NCI-H82 (cell line): ENCODE data around the gene PSMB5.

Experiments
- DNase-seq: peaks from one replicate; lab custom pipeline; 2025; lab: John Stamatoyannopoulos, UW

Gene PSMB5

GRCh38 chr14:22987291-22987690, 47.4 kb downstream of the PSMB5 start:
- no peak for DNase-seq

DNA sequence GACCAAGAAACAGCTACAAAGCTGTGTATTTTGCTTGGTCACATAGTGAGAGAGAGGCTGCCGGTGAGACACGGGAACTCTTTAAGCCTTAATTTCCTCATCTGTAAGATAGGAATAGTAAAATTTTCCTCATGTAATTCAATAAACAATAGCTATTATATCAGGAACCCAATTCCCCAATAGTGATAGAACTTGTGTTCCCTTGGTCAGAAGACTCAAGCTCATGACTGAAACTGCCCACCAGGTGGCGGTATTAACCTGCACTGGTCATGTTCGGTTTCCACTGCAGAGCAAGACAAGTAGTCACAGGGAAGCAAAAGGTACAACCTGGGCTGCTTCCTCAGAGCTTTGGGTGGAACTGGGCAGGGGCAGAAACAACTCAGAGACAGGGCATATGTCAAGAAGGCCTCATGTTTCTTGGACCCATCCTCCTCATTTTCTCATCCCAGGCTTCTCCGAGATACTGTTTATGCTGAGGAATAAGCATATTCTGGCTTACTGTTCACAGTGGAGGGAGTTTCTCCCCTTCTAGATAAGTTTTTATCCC, 48.1 kb downstream of the PSMB5 start:
- peak; percentile 86 for DNase-seq

DNA sequence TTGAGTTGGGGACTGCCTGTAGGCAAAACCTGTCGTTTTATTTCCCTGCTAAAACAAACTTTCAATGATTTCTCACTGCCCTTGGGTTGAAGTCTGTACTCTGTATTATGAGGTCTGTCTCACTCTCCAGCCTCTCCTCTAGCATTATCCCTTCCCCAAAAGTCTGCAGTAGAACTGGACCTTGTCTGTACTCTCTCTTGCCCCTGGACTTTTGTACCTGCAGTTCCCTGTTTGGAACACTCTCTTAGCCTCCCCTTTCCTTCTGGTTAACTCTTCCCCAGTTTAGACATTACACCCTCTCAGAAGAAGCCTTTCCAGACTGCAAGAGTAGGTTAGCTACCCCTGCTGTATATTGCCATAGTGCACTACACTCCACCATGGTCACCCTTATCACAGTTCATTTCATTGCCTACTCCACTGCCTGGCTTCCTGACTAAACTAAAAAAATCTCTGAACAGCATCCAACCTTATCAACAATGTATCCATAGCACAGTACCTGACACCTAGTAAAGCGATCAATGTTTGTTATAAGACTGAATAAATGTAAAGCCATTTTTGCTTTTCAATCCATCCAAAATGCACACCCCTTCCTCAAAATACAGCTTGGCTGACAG, 48.7 kb downstream of the PSMB5 start:
- no peak for DNase-seq

DNA sequence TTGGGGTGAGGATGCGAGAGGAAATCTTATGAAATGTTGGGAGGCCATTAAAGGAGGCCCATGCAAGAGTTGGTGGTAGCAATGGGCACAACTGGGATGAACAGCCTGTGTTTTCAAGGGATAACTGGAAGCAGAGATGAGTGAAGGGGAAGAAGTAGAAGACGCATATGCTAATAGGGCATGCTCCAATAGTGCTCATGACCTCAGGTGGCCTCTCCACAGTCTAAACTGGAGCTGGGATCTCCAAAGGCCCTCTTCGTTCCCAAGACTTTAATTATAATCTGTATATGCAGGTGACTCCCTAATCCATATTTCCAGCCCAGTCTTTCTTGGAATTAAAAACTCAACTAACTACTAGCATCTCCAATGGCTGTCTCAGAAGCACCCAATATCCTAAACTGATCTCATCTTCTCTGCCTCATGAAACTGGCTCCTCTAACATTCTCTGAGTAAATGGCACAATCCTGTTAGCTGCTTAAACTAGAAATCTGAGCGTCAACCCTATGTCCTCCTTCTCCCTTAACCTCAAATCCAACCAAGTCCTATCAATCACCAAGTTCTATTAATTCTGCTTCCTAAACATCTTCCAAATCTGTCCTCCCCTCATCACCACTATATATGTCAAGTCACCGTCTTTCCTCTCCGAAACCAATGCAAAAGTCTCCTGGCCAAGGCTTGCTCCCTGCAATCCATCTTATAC, 49.6 kb downstream of the PSMB5 start:
- no peak for DNase-seq

DNA sequence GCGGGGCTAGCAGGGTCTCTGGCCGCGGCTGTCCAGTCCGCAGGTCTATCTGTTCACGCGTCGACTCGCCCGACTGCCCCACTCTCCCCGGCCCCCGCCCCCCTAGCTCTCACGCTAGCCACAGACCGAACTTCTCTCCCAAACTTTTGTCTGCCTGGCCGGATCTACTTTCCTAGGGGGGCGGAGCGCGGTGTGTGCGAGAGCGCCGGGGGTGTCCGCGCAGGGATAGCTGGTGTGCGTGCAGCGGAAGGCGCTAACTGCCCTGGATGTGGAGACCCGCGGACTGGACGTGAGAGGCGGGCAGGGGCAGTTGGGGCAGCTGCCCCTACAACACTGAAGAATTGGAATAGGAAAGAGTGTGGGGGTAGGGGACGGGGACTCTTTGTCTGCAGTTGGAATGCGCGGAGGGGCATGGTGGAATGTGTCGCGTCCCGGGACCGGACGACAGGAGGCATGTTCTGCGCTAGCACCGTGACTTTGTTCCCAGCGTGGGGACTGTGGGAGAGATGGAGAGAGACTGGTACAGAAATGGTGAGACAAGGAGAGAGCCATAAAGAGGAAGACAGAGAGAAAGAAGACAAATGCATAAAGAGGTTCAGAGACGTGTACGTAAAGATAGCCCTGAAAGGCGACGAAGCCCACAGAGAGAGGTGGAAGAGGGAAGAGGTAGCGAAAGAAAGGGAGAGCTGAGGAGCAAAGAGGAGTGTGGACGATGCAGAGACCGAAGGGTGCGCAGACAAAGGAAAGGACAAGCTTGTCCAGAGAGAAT, 52.0 kb downstream of the PSMB5 start, which contains the start of gene AJUBA:
Gene AJUBA, minus strand, starts transcription at position 75 of the 769 bp plus-strand sequence. CDS start 285 bp downstream, outside the sequence.
- peak; percentile 68 for DNase-seq

DNA sequence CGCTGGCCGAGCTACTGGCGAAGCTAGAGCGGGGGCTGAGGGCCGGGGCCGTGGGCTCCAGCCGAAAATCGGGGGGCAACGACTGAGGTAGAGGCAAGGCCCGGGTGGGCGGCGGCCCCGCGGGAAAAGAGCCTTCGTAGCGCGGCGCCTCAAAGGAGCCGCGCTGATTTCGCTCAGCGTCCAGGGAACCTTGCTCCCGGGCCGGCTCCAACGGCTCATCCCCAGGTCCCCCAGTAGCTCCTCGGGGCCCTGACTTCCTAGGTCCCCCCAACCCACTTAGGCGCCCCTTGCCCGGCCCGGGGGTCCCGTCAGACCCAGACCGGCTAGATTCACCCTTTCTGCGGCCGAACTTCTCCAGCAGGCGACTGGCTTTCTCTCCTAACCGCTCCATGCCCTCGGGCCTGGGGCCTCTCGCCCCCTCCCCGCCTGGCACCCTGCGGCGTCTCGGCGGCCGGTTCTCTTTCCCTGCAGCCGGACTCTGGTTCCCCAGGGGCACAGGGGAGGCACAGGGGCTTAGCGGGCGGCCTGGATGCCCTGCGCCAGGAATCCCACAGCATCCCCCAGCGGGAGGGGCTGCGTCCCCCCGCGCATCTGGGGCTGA, 52.7 kb downstream of the PSMB5 start:
- no peak for DNase-seq

DNA sequence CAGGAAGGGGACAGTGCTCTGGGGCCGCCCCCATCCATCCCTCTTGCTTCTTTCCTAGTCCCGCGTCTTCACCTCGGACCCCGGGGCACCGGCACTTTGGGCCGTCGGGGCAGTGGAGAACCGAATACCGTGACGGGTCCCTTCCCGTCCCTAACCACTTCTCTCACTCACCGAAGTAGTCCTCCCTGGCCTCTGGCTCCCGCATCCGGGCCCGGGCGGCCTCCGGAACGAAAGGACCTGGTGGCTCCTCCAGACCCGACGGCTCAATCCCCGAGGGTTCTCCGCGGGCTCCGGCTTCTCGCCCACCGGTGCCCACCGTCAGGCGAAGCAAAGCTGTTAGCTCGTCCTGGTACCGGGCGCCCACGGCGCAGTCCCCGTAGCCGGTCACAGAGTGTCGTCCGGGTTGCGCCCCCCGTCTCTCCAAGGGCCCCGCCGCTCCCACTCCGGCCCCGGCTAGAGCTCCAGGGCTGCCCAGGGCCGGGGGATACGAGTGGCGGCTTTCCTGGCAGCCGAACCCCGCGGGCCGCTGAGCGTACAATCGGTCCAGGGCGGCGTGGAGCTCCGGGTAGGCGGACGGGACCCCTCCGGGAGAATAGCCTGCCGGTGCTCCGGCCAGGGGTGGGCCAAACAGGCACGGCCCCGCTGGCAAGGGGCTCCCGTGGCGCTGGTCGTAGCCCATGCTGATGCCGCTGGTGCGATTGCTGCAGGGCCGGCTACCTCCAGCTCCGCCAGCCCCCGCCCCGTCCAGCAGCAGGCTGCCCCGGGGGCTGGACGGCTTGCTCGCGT, 53.4 kb downstream of the PSMB5 start:
- DNase-seq, result no peak

DNA sequence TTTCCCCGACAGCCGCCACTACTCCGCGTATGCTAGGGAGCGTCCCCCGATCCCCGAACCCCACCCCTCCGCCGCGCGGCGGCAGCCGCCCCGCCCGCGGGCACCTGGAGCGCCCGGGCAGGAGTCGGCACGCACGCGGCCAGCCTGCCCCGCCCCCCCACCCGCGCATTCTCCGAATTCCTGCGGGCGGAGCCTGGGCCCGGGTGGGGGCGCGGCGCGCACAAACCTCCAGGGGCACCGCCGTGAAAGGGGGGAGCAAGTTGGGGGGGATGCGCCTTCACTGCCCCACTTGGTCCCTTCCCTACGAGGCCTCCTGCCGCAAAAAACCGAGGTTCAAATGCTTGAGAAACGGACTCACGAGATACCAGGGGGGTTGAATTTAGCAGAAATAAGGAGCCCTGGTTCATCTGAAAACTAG, 54.0 kb downstream of the PSMB5 start:
- DNase-seq, result no peak

DNA sequence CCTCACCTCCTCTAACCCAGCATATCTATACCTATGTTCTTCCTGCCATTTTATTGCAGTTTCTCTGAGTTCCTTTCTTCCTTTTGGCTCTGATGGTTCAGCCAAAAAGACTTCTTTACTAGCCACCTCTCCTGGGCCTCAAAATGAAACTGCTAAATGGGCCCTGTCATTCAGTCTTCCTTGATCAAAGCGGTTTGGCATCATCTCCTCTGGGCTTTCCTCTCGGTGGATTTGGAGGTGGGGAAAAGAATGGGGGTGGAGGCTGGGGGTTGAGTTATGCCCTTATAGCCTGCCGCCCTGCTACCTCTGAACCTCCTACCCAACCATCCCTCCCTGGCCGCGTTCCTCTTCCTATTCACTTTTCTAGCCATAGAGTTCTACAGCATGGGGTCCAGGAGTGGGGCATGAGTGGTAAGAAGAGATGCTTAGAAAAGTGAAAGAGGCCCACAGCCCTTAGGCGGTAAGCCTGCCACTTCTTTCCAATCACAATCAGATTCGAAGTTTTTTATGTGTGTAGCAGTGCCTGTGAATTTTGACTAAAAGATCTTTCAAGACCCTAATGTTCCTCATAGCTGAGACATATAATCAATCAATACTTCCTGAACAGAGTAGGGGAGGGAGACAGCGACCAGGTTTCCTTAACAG, 54.8 kb downstream of the PSMB5 start:
- DNase-seq, result no peak

GRCh38 chr14:22978981-22979671, 55.6 kb downstream of the PSMB5 start:
- no peak for DNase-seq

DNA sequence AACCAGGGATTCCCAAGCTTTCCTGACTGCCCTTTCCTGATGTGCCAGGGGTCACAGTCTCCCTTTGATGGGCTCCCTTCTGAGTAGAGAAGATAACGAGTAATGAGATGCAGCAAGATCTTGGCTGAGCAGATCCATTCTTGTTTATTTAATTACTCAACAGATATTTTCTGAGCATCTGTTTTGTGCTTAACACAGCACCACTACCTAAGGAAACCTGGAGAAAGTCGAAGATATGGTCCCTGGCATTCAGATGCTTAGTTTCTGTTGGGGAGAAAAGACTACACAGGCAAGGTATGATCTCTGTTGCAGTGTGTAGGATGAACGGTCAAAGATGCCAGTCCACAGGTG, 56.2 kb downstream of the PSMB5 start:
- DNase-seq, result no peak

GRCh38 chr14:22977684-22978486, 56.8 kb downstream of the PSMB5 start:
- peak; percentile 70 for DNase-seq

DNA sequence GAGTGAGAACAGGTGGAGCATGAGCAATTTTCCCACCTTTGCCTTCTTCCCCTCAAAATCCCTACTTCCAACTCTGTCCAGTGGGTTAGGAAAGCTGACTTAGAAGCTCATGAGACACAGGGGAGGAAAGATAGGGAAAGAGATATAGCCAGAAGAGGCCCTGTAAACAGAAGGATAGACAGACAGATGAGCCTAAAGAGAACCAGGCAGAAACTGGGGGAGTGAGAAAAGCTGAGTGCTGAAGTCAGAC, 57.3 kb downstream of the PSMB5 start:
- no peak for DNase-seq

- DNase-seq, result peak; percentile 34
Measured at GRCh38 chr14:22976620-22977433, 57.9 kb downstream of the PSMB5 start.
